Ishikawa (cell line): Measurements from ENCODE around the gene DNAAF9.

Experiments used
- CEBPB ChIP-seq: IDR thresholded peaks from 2 replicates; pipeline ENCODE4 v1.6.1; 2012
- CREB1 ChIP-seq: IDR thresholded peaks from 2 replicates; pipeline ENCODE4 v1.6.1; 2012; ENCODE audit warnings: low read depth
- EGR1 ChIP-seq: IDR thresholded peaks from 2 replicates; pipeline ENCODE4 v1.6.1; 2012
- EP300 ChIP-seq: IDR thresholded peaks from 2 replicates; pipeline ENCODE4 v1.6.1; 2012; ENCODE audit warnings: borderline replicate concordance
- FOXM1 ChIP-seq: IDR thresholded peaks from 2 replicates; pipeline ENCODE4 v1.6.1; 2012; ENCODE audit warnings: low read depth, borderline replicate concordance
- NFIC ChIP-seq: IDR thresholded peaks from 2 replicates; pipeline ENCODE4 v1.6.1; 2012
- RAD21 ChIP-seq: IDR thresholded peaks from 2 replicates; pipeline ENCODE4 v1.6.1; 2012; ENCODE audit warnings: low read depth
- REST ChIP-seq: IDR thresholded peaks from 2 replicates; pipeline ENCODE4 v1.6.1; 2012; ENCODE audit warnings: low read depth, mild to moderate bottlenecking
- TAF1 ChIP-seq: IDR thresholded peaks from 2 replicates; pipeline ENCODE4 v1.6.1; 2012; ENCODE audit warnings: low read depth, mild to moderate bottlenecking
- TCF12 ChIP-seq: IDR thresholded peaks from 2 replicates; pipeline ENCODE4 v1.6.1; 2012; ENCODE audit warnings: low read depth
- YY1 ChIP-seq: IDR thresholded peaks from 2 replicates; pipeline ENCODE4 v1.6.1; 2012; ENCODE audit warnings: low read depth
- TF ChIP-seq, protein P1 (sequence below): IDR thresholded peaks from 2 replicates; pipeline ENCODE4 v1.6.1; 2012
- TF ChIP-seq, protein P2 (sequence below): IDR thresholded peaks from 2 replicates; pipeline ENCODE4 v1.6.1; 2012

GRCh38 chr20:3433744-3434143 lies 26.3 kb upstream of the DNAAF9 start:
- no peak for TF ChIP-seq EP300
- no peak for TF ChIP-seq TCF12
- no peak for TF ChIP-seq CEBPB
- TF ChIP-seq EGR1: no peak
- TF ChIP-seq CREB1: no peak
- no peak for TF ChIP-seq REST
- TF ChIP-seq, protein P1, sequence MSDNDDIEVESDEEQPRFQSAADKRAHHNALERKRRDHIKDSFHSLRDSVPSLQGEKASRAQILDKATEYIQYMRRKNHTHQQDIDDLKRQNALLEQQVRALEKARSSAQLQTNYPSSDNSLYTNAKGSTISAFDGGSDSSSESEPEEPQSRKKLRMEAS: no peak
- TF ChIP-seq RAD21: no peak
- TF ChIP-seq NFIC: no peak
- TF ChIP-seq TAF1: no peak
- TF ChIP-seq, protein P2, sequence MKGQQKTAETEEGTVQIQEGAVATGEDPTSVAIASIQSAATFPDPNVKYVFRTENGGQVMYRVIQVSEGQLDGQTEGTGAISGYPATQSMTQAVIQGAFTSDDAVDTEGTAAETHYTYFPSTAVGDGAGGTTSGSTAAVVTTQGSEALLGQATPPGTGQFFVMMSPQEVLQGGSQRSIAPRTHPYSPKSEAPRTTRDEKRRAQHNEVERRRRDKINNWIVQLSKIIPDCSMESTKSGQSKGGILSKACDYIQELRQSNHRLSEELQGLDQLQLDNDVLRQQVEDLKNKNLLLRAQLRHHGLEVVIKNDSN: no peak
- TF ChIP-seq FOXM1: no peak
- TF ChIP-seq YY1: no peak
